Measurements from ENCODE around the gene DTX2.
"Not testable (repeated sequence)": the region's sequence is repeated elsewhere in the genome, so short reads cannot be mapped to it uniquely, and the experiment has no call there.

DTX2 gene

DNA sequence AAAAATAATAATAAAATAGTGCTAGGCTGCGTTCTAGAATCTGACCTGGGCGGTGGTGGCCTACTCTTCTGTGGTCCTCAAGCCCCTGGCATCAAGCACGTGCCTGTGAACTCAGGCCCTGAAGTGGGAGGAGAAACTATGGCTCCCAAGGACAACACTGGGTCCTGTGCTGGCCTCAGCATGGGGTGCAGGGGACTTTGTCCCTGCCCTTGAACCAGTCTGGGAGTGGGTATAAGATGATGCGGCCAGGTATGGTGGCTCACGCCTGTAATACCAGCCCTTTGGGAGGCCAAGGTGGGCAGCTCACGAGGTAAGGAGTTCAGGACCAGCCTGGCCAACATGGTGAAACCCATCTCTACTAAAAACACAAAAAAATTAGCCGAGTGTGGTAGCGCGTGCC lies 31.3 kb upstream of the DTX2 start:
- Histone ChIP-seq H3K27me3 (no peaks in the 10 kb centered on the region), H3K4me3 (ENCODE audit: low read depth in 1 of 2, low read length in 1 of 2) (no peak overlapping the region), H3K36me3 (no peaks in the 10 kb centered on the region), H3K9me3 (no peaks in the 10 kb centered on the region), H3K4me1 (ENCODE audit: control insufficient read depth in 1 of 2, insufficient read depth in 1 of 2, low read depth in 1 of 2, low read length in 1 of 2) (no peaks in the 10 kb centered on the region), H3K27ac (no peak overlapping the region)
- TF ChIP-seq, protein P1, sequence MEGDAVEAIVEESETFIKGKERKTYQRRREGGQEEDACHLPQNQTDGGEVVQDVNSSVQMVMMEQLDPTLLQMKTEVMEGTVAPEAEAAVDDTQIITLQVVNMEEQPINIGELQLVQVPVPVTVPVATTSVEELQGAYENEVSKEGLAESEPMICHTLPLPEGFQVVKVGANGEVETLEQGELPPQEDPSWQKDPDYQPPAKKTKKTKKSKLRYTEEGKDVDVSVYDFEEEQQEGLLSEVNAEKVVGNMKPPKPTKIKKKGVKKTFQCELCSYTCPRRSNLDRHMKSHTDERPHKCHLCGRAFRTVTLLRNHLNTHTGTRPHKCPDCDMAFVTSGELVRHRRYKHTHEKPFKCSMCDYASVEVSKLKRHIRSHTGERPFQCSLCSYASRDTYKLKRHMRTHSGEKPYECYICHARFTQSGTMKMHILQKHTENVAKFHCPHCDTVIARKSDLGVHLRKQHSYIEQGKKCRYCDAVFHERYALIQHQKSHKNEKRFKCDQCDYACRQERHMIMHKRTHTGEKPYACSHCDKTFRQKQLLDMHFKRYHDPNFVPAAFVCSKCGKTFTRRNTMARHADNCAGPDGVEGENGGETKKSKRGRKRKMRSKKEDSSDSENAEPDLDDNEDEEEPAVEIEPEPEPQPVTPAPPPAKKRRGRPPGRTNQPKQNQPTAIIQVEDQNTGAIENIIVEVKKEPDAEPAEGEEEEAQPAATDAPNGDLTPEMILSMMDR (IDR thresholded peaks at IDR 0.05): no peak

DNA sequence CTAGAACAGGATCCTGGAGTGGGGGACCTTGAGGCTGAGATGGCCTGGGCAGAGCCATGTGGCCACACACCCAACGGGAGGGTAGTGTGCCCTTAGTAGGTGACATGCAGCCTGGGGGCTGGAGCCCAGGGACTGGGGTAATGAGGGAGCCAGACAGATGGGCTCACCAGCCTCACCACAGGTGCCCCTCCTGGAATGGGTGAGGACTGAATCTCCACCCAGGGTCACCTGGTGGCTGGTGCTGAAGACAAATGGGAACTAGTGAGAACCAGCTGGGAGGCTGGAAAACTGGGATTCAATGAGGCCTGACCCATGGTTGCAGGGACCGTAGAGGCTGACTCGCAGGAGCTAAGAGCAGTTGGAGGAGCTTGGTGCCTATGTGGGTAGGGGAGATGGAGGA lies 30.7 kb upstream of the DTX2 start:
- H3K27me3 ChIP-seq: no peaks in the 10 kb centered on the region
- TF ChIP-seq, protein P1 (IDR thresholded peaks at IDR 0.05): no peak
- no peaks in the 10 kb centered on the region for H3K4me1 ChIP-seq (ENCODE audit: control insufficient read depth in 1 of 2, insufficient read depth in 1 of 2, low read depth in 1 of 2, low read length in 1 of 2)
- no peak overlapping the region for H3K27ac ChIP-seq
- no peak overlapping the region for H3K4me3 ChIP-seq (ENCODE audit: low read depth in 1 of 2, low read length in 1 of 2)
- H3K9me3 ChIP-seq: no peaks in the 10 kb centered on the region
- H3K36me3 ChIP-seq: no peaks in the 10 kb centered on the region

DNA sequence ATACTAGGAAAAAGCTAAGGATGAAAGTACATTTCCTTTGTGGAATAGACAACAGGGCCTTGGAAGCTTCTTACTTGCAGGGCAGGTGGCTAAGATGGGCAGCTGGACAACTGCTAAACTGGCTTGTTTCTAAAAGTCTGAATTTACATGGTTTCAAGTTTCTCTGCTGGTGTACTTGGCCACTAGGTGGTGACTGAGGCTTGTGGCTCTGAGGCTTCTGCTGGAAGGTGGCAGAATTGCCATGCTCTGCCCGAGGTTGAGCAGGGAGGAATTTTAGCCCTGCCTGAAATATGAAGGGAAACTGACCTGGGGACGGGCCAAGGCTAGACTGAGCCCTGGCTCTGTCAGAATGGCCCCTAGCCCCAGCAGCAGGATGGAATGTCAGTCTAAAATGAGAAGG lies 23.6 kb upstream of the DTX2 start:
- not testable (repeated sequence) for H3K4me3 ChIP-seq (ENCODE audit: low read depth in 1 of 2, low read length in 1 of 2); H3K36me3 ChIP-seq; H3K27me3 ChIP-seq; H3K9me3 ChIP-seq; H3K4me1 ChIP-seq (ENCODE audit: control insufficient read depth in 1 of 2, insufficient read depth in 1 of 2, low read depth in 1 of 2, low read length in 1 of 2)
- TF ChIP-seq, protein P1 (IDR thresholded peaks at IDR 0.05): peak; percentile 37
- peak overlapping the region; percentile 35 for H3K27ac ChIP-seq

DNA sequence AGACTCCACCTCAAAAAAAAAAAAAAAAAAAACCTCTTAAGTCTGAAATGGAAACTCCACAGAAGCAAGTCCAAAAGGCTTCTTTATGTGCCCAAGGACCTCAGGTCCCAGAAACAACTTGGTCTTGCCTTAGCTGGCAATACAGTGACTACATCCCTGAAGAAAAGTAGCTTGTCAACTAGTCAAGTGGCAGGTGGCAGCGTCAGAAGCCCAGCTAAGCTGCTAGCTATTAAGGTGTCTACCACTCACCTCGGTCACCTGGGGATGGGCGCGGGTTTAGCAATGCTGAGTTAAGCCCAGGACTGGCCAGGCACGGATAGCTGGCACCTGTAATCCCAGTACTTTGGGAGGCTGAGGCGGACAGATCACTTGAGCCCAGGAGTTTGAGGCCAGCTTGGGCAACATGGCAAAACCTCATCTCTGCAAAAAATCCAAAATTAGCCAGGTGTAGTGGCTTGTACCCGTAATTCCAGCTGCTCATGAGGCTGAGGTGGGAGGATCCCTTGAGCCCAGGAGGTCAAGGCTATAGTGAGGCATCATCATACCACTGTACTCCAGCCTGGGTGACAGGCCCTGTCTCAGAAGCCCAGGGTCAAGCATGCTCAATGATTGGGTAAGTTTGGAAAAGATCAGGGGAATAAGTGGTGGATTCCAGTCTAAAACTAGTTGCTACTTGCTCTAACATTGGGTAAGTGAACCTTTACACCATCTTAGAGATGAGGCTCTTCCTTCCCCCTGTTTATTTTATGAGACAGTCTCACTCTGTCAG lies 22.2 kb upstream of the DTX2 start:
- not testable (repeated sequence) for H3K4me1 ChIP-seq (ENCODE audit: control insufficient read depth in 1 of 2, insufficient read depth in 1 of 2, low read depth in 1 of 2, low read length in 1 of 2); H3K27ac ChIP-seq; H3K36me3 ChIP-seq; H3K9me3 ChIP-seq; H3K27me3 ChIP-seq; H3K4me3 ChIP-seq (ENCODE audit: low read depth in 1 of 2, low read length in 1 of 2)

DNA sequence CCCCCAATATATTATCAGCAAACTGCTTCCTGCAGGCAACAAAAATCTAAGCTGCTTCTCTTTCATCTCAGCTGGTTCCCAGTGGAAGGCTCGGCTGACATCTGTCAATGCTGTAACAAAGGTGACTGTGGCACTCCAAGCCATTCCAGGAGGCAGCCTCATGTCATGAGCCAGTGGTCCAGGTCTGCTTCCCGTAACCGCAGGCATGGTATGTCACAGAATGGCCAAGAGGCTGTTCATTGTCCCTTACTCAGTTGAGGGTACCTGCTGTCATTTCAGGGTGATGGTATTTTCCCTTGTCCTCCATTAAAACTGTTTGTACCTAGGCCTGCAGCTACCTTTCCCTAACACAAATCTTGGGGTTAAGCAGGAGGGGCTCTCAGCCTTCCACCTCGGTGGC lies 21.1 kb upstream of the DTX2 start:
- not testable (repeated sequence) for H3K36me3 ChIP-seq; H3K27ac ChIP-seq; H3K27me3 ChIP-seq; H3K4me1 ChIP-seq (ENCODE audit: control insufficient read depth in 1 of 2, insufficient read depth in 1 of 2, low read depth in 1 of 2, low read length in 1 of 2); H3K9me3 ChIP-seq; H3K4me3 ChIP-seq (ENCODE audit: low read depth in 1 of 2, low read length in 1 of 2)

DNA sequence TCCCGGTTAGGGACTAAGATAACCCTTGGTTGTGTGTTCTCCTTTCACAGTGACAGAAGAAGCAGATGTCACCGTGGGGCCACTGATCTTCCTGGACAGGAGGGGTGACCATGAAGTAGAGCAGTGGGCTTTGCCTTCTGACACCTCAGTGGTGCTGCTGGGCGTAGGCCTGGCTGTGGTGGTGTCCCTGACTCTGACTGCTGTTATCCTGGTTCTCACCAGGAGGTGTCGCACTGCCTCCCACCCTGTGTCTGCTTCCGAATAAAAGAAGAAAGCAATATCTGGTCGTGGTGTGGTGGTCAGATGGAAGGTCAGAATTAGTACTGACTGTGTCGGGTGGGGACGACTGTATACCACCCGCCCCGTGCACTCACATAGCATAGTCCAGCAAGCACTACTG lies 19.7 kb upstream of the DTX2 start:
- H3K36me3 ChIP-seq; H3K27me3 ChIP-seq; H3K9me3 ChIP-seq; H3K4me1 ChIP-seq (ENCODE audit: control insufficient read depth in 1 of 2, insufficient read depth in 1 of 2, low read depth in 1 of 2, low read length in 1 of 2); H3K4me3 ChIP-seq (ENCODE audit: low read depth in 1 of 2, low read length in 1 of 2); H3K27ac ChIP-seq: not testable (repeated sequence)

DNA sequence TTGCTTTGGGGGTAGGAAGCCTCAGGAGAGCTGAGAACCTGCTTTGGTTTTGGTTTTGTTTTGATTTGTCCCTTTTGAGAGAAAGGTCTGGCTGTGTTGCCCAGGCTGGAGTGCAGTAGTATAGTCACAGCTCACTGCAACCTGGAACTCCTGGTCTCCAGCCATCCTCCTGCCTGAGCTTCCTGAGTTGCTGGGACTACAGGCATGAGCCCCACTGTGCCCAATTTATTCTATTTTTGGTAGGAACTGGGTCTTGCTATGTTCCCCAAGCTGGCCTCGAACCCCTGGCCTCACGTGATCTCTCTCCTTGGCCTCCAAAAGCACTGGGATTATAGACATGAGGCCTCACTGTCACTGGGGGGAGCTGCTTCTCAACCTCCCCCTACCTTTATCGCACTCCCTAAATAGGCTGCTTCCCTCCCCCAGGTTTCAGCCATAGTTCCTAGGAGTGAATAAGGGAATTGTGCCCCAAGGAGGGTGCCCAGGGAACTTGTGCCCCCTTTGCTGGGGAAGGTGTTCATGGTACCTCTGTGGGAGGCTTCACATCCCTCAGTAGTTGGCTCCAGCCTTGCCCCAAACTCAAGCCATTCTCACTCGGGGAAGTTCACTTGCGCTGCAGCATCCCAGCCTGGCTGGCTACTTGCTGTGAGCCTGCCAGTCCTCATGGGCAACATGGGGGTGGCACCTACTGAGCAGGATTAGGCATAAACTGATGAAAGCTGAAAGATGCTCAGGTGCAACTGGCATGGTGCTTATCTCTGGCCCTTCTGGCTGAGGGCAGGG lies 18.7 kb upstream of the DTX2 start:
- H3K4me3 ChIP-seq (ENCODE audit: low read depth in 1 of 2, low read length in 1 of 2); H3K9me3 ChIP-seq: not testable (repeated sequence)

DNA sequence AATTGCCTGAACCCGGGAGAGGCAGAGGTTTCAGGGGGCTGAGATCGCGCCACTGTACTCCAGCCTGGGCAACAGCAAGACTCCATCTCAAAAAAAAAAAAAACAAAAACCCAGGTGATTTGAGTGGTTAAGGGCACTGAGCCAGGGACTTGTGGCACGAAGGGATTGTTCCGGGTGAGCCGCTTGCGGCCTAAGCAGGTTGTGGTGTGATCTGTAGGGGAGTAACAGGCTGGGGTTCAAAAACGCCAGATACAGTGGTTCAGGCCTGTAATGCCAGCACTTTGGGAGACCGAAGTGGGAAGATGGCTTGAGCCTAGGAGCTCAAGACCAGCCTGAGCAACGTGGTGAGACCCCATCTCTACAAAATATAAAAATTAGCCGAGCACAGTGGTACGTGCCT lies 17.7 kb upstream of the DTX2 start:
- not testable (repeated sequence) for H3K4me3 ChIP-seq (ENCODE audit: low read depth in 1 of 2, low read length in 1 of 2); H3K4me1 ChIP-seq (ENCODE audit: control insufficient read depth in 1 of 2, insufficient read depth in 1 of 2, low read depth in 1 of 2, low read length in 1 of 2); H3K27me3 ChIP-seq; H3K36me3 ChIP-seq; H3K9me3 ChIP-seq; H3K27ac ChIP-seq

More for the DNA sequence above, 18.7 kb upstream of the DTX2 start:
- H3K4me1 ChIP-seq (ENCODE audit: control insufficient read depth in 1 of 2, insufficient read depth in 1 of 2, low read depth in 1 of 2, low read length in 1 of 2); H3K27ac ChIP-seq; H3K36me3 ChIP-seq; H3K27me3 ChIP-seq: not testable (repeated sequence)

DNA sequence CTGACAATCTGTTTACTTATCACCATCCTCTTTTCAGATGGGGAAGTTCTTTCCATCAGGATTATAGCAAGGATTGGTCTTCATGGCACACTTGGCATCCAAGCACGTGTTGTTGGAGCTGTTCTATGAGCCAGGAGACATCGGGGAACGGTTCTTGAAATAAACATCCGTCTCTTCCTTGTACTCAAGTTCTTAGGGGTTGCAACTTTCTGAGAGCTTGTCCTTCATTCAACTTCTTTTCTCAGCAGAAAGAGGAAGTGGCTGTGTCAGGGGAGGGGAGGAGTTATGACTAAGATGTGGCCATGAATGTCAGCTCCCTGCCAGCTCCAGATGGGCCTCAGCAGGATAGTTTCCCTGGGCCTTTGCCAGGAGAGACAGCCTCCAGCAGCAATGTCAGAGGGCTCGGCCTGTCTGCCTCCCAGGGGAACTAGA lies 15.9 kb upstream of the DTX2 start:
- H3K9me3 ChIP-seq; H3K4me1 ChIP-seq (ENCODE audit: control insufficient read depth in 1 of 2, insufficient read depth in 1 of 2, low read depth in 1 of 2, low read length in 1 of 2); H3K36me3 ChIP-seq; H3K27me3 ChIP-seq: not testable (repeated sequence)
- peak overlapping the region; percentile 38 for H3K4me3 ChIP-seq (ENCODE audit: low read depth in 1 of 2, low read length in 1 of 2)
- H3K27ac ChIP-seq: peak overlapping the region; percentile 83

DNA sequence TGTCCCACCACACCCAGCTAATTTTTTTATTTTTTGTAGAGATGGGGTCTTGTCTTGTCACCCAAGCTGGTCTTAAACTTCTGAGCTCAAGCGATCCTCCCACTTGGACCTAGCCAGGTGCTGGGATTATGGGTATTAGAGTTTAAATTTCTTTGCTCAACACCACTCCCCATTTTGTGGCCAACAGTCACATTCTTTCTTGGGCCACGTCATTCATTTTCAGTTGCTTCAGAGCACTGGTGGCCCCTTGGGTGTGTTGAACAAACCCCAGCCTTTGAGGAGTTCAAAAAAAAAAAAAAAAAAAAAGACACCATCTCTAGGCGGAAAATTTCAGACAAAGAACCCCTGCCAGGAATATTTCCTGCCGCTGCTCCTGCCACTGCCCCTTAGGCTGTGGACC lies 4.5 kb upstream of the DTX2 start:
- H3K27ac ChIP-seq; H3K9me3 ChIP-seq; H3K4me3 ChIP-seq (ENCODE audit: low read depth in 1 of 2, low read length in 1 of 2); H3K27me3 ChIP-seq; H3K4me1 ChIP-seq (ENCODE audit: control insufficient read depth in 1 of 2, insufficient read depth in 1 of 2, low read depth in 1 of 2, low read length in 1 of 2); H3K36me3 ChIP-seq: not testable (repeated sequence)

DNA sequence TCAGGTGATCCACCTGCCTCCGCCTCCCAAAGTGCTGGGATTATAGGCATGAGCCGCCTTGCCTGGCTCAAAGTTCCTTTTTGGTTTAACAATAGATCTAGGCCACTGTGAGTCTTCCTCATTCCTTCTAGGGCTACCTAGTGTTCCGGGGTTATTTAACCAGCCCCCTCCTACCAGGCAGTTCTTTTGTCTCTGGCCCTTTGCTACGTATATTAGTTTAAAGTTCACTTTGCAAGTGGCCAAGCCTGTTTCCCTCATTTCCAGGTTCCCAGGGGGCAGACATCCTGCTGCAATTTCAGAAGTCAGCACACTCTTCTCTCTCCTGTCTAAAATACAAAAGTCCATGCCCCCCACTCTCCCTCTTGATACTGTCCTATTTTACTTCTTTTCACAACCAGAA lies 3.0 kb upstream of the DTX2 start:
- H3K4me1 ChIP-seq (ENCODE audit: control insufficient read depth in 1 of 2, insufficient read depth in 1 of 2, low read depth in 1 of 2, low read length in 1 of 2): not testable (repeated sequence)

More for the DNA sequence above, 3.0 kb upstream of the DTX2 start:
- H3K36me3 ChIP-seq; H3K27ac ChIP-seq; H3K27me3 ChIP-seq; H3K9me3 ChIP-seq; H3K4me3 ChIP-seq (ENCODE audit: low read depth in 1 of 2, low read length in 1 of 2): not testable (repeated sequence)
